WTC11 (cell line): Measurements from ENCODE around the gene SHC2.
"Not testable (repeated sequence)": the region's sequence is repeated elsewhere in the genome, so short reads cannot be mapped to it uniquely, and the experiment has no call there.

ENCODE experiments used
- CREB1 ChIP-seq: sonication (generic); formaldehyde crosslinking; IDR thresholded peaks from 2 replicates; pipeline ENCODE4 v1.8.0; 2023; ENCODE audit warnings: mild to moderate bottlenecking, missing genetic modification reagents
- SMAD4 ChIP-seq: sonication (generic); formaldehyde crosslinking; IDR thresholded peaks from 2 replicates; pipeline ENCODE4 v1.8.0; 2022; ENCODE audit warnings: mild to moderate bottlenecking, missing genetic modification reagents
- TEAD4 ChIP-seq: sonication (generic); formaldehyde crosslinking; IDR thresholded peaks from 2 replicates; pipeline ENCODE4 v1.8.0; 2022; ENCODE audit warnings: mild to moderate bottlenecking, missing genetic modification reagents
- TF ChIP-seq, protein P1 (sequence below): fragments of 200-600 bp; IDR thresholded peaks from 2 replicates; pipeline ENCODE4 v1.8.0; 2022; ENCODE audit warnings: antibody characterized with exemption
- TF ChIP-seq, protein P2 (sequence below): sonication (generic); formaldehyde crosslinking; IDR thresholded peaks from 2 replicates; pipeline ENCODE4 v1.8.1; 2023; ENCODE audit warnings: mild to moderate bottlenecking, moderate library complexity, missing genetic modification reagents
- TF ChIP-seq, protein P3 (sequence below): sonication (generic); formaldehyde crosslinking; IDR thresholded peaks from 2 replicates; pipeline ENCODE4 v1.8.1; 2023; ENCODE audit warnings: mild to moderate bottlenecking, missing genetic modification reagents
- TF ChIP-seq, protein P4 (sequence below): sonication (generic); formaldehyde crosslinking; IDR thresholded peaks from 2 replicates; pipeline ENCODE4 v1.8.1; 2023; ENCODE audit warnings: mild to moderate bottlenecking, missing genetic modification reagents, moderate library complexity
- TF ChIP-seq, protein P5 (sequence below): sonication (generic); formaldehyde crosslinking; IDR thresholded peaks from 2 replicates; pipeline ENCODE4 v1.8.1; 2022; ENCODE audit warnings: low read depth, missing genetic modification reagents, borderline replicate concordance

DNA sequence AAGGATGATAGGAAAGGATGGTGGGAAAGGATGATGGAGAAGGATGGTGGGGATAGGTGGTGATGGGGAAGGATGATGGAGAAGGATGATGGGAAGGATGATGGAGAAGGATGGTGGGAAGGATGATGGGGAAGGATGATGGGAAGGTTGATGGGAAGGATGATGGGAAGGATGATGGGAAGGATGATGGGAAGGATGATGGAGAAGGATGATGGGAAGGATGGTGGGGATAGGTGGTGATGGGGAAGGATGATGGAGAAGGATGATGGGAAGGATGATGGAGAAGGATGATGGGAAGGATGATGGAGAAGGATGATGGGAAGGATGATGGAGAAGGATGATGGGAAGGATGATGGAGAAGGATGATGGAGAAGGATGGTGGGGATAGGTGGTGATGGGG, 67.3 kb downstream of the SHC2 start:
- TF ChIP-seq, protein P1, sequence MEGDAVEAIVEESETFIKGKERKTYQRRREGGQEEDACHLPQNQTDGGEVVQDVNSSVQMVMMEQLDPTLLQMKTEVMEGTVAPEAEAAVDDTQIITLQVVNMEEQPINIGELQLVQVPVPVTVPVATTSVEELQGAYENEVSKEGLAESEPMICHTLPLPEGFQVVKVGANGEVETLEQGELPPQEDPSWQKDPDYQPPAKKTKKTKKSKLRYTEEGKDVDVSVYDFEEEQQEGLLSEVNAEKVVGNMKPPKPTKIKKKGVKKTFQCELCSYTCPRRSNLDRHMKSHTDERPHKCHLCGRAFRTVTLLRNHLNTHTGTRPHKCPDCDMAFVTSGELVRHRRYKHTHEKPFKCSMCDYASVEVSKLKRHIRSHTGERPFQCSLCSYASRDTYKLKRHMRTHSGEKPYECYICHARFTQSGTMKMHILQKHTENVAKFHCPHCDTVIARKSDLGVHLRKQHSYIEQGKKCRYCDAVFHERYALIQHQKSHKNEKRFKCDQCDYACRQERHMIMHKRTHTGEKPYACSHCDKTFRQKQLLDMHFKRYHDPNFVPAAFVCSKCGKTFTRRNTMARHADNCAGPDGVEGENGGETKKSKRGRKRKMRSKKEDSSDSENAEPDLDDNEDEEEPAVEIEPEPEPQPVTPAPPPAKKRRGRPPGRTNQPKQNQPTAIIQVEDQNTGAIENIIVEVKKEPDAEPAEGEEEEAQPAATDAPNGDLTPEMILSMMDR, result not testable (repeated sequence)
- TF ChIP-seq, protein P2, sequence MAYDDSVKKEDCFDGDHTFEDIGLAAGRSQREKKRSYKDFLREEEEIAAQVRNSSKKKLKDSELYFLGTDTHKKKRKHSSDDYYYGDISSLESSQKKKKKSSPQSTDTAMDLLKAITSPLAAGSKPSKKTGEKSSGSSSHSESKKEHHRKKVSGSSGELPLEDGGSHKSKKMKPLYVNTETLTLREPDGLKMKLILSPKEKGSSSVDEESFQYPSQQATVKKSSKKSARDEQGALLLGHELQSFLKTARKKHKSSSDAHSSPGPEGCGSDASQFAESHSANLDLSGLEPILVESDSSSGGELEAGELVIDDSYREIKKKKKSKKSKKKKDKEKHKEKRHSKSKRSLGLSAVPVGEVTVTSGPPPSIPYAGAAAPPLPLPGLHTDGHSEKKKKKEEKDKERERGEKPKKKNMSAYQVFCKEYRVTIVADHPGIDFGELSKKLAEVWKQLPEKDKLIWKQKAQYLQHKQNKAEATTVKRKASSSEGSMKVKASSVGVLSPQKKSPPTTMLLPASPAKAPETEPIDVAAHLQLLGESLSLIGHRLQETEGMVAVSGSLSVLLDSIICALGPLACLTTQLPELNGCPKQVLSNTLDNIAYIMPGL, result not testable (repeated sequence)
- TF ChIP-seq, protein P3, sequence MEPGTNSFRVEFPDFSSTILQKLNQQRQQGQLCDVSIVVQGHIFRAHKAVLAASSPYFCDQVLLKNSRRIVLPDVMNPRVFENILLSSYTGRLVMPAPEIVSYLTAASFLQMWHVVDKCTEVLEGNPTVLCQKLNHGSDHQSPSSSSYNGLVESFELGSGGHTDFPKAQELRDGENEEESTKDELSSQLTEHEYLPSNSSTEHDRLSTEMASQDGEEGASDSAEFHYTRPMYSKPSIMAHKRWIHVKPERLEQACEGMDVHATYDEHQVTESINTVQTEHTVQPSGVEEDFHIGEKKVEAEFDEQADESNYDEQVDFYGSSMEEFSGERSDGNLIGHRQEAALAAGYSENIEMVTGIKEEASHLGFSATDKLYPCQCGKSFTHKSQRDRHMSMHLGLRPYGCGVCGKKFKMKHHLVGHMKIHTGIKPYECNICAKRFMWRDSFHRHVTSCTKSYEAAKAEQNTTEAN (CRISPR knock-in tag), result not testable (repeated sequence)
- not testable (repeated sequence) for TF ChIP-seq CREB1 (CRISPR knock-in tag); SMAD4; TEAD4
- TF ChIP-seq, protein P4, sequence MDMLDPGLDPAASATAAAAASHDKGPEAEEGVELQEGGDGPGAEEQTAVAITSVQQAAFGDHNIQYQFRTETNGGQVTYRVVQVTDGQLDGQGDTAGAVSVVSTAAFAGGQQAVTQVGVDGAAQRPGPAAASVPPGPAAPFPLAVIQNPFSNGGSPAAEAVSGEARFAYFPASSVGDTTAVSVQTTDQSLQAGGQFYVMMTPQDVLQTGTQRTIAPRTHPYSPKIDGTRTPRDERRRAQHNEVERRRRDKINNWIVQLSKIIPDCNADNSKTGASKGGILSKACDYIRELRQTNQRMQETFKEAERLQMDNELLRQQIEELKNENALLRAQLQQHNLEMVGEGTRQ, result not testable (repeated sequence)
- TF ChIP-seq, protein P5, sequence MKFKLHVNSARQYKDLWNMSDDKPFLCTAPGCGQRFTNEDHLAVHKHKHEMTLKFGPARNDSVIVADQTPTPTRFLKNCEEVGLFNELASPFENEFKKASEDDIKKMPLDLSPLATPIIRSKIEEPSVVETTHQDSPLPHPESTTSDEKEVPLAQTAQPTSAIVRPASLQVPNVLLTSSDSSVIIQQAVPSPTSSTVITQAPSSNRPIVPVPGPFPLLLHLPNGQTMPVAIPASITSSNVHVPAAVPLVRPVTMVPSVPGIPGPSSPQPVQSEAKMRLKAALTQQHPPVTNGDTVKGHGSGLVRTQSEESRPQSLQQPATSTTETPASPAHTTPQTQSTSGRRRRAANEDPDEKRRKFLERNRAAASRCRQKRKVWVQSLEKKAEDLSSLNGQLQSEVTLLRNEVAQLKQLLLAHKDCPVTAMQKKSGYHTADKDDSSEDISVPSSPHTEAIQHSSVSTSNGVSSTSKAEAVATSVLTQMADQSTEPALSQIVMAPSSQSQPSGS, result not testable (repeated sequence)
